Stimulated activated effector memory CD8-positive, alpha-beta T cell treated with anti-CD3 and anti-CD28 coated beads, Interleukin-12 subunit alpha, Interleukin-12 subunit beta, amount 100 ng/mL, for 72 hours (primary cell): Measurements from ENCODE around the gene LIFR.
"Not testable (repeated sequence)": the region's sequence is repeated elsewhere in the genome, so short reads cannot be mapped to it uniquely, and the experiment has no call there.

Experiments
- ATAC-seq: fragments of 150-1000 bp; cut with Tn5 transposase; 2 replicates; pipeline ENCODE4 v1.10.0; 2021
- DNase-seq, 2 donors: peaks; one replicate each; pipeline ENCODE4 v3.0.0; 2021 to 2022; ENCODE audit warnings: low spot score in 2 of 2
- H3K27ac Mint-ChIP-seq: one replicate; pipeline ENCODE4 v1.8.0; 2022; ENCODE audit warnings: mild to moderate bottlenecking, mixed read lengths
- H3K36me3 Mint-ChIP-seq: one replicate; pipeline ENCODE4 v1.8.0; 2022; ENCODE audit warnings: mild to moderate bottlenecking, mixed read lengths
- H3K4me1 Mint-ChIP-seq: one replicate; pipeline ENCODE4 v1.8.0; 2022; ENCODE audit warnings: mixed read lengths
- H3K4me3 Mint-ChIP-seq: one replicate; pipeline ENCODE4 v1.8.0; 2022; ENCODE audit warnings: mild to moderate bottlenecking, mixed read lengths
- H3K9me3 Mint-ChIP-seq: one replicate; pipeline ENCODE4 v1.8.0; 2022; ENCODE audit warnings: mixed read lengths

Gene LIFR

GRCh38 chr5:38527475-38527874 is 29.0 kb downstream of the LIFR start:
- DNase-seq (no peak), ATAC-seq (no peak)
- no peaks in the 10 kb centered on the region for H3K4me1 Mint-ChIP-seq
- H3K36me3 Mint-ChIP-seq, result no peaks in the 10 kb centered on the region
- no peaks in the 10 kb centered on the region for H3K9me3 Mint-ChIP-seq
- no peak overlapping the region for H3K4me3 Mint-ChIP-seq
- no peak overlapping the region for H3K27ac Mint-ChIP-seq

GRCh38 chr5:38524022-38524421 is 32.4 kb downstream of the LIFR start:
- Mint-ChIP-seq H3K4me3 (no peak overlapping the region), H3K9me3 (no peaks in the 10 kb centered on the region), H3K4me1 (no peaks in the 10 kb centered on the region), H3K36me3 (no peaks in the 10 kb centered on the region), H3K27ac (no peak overlapping the region)
- no peak for ATAC-seq
- no peak for DNase-seq

- DNase-seq, result no peak
- Mint-ChIP-seq H3K36me3 (no peaks in the 10 kb centered on the region), H3K4me3 (no peak overlapping the region), H3K4me1 (no peaks in the 10 kb centered on the region), H3K9me3 (no peaks in the 10 kb centered on the region), H3K27ac (no peak overlapping the region)
- no peak for ATAC-seq
Measured at GRCh38 chr5:38519476-38519875, 37.0 kb downstream of the LIFR start.

- Mint-ChIP-seq H3K4me3 (no peak overlapping the region), H3K27ac (no peak overlapping the region), H3K36me3 (no peaks in the 10 kb centered on the region), H3K4me1 (no peaks in the 10 kb centered on the region), H3K9me3 (no peaks in the 10 kb centered on the region)
- DNase-seq (no peak), ATAC-seq (no peak)
Measured at GRCh38 chr5:38518341-38518740, 38.1 kb downstream of the LIFR start.

- not testable (repeated sequence) for H3K4me3 Mint-ChIP-seq, H3K9me3 Mint-ChIP-seq, H3K4me1 Mint-ChIP-seq, ATAC-seq, H3K27ac Mint-ChIP-seq, DNase-seq, H3K36me3 Mint-ChIP-seq
Measured at GRCh38 chr5:38516649-38517048, 39.8 kb downstream of the LIFR start.

- Mint-ChIP-seq H3K9me3 (no peaks in the 10 kb centered on the region), H3K4me3 (no peak overlapping the region), H3K36me3 (no peaks in the 10 kb centered on the region), H3K27ac (no peak overlapping the region), H3K4me1 (no peaks in the 10 kb centered on the region)
- no peak for ATAC-seq
- no peak for DNase-seq
Measured at GRCh38 chr5:38515646-38516045, 40.8 kb downstream of the LIFR start.

GRCh38 chr5:38515092-38515491 is 41.4 kb downstream of the LIFR start:
- Mint-ChIP-seq H3K36me3 (no peaks in the 10 kb centered on the region), H3K27ac (no peak overlapping the region), H3K4me3 (no peak overlapping the region), H3K4me1 (no peaks in the 10 kb centered on the region), H3K9me3 (no peaks in the 10 kb centered on the region)
- no peak for ATAC-seq
- DNase-seq, result no peak

GRCh38 chr5:38509185-38509584 is 47.3 kb downstream of the LIFR start:
- ATAC-seq (no peak), DNase-seq (no peak)
- Mint-ChIP-seq H3K27ac (no peak overlapping the region), H3K4me1 (no peaks in the 10 kb centered on the region), H3K9me3 (no peaks in the 10 kb centered on the region), H3K4me3 (no peak overlapping the region), H3K36me3 (no peaks in the 10 kb centered on the region)

- ATAC-seq (no peak), DNase-seq (no peak)
- Mint-ChIP-seq H3K27ac (no peak overlapping the region), H3K9me3 (no peaks in the 10 kb centered on the region), H3K4me3 (no peak overlapping the region), H3K36me3 (no peaks in the 10 kb centered on the region), H3K4me1 (no peaks in the 10 kb centered on the region)
Measured at GRCh38 chr5:38506302-38506701, 50.1 kb downstream of the LIFR start.

GRCh38 chr5:38500573-38501260 is 55.7 kb downstream of the LIFR start:
- H3K4me3 Mint-ChIP-seq, result no peak overlapping the region

GRCh38 chr5:38497946-38498345 is 58.5 kb downstream of the LIFR start:
- Mint-ChIP-seq H3K4me3 (no peak overlapping the region), H3K4me1 (no peaks in the 10 kb centered on the region), H3K36me3 (no peaks in the 10 kb centered on the region), H3K27ac (no peak overlapping the region), H3K9me3 (no peaks in the 10 kb centered on the region)
- no peak for DNase-seq
- ATAC-seq, result no peak

More at GRCh38 chr5:38500573-38501260, 55.7 kb downstream of the LIFR start:
- no peaks in the 10 kb centered on the region for H3K9me3 Mint-ChIP-seq
- no peaks in the 10 kb centered on the region for H3K36me3 Mint-ChIP-seq
- DNase-seq, result no peak
- no peak for ATAC-seq
- H3K27ac Mint-ChIP-seq, result no peak overlapping the region
- no peaks in the 10 kb centered on the region for H3K4me1 Mint-ChIP-seq

- DNase-seq (no peak), ATAC-seq (no peak)
- Mint-ChIP-seq H3K4me1 (no peaks in the 10 kb centered on the region), H3K9me3 (no peaks in the 10 kb centered on the region), H3K4me3 (no peak overlapping the region), H3K36me3 (no peaks in the 10 kb centered on the region), H3K27ac (no peak overlapping the region)
Measured at GRCh38 chr5:38494763-38495162, 61.7 kb downstream of the LIFR start.

GRCh38 chr5:38494175-38494574 is 62.3 kb downstream of the LIFR start:
- no peak for ATAC-seq
- no peak overlapping the region for H3K4me3 Mint-ChIP-seq
- H3K36me3 Mint-ChIP-seq, result no peaks in the 10 kb centered on the region
- no peak overlapping the region for H3K27ac Mint-ChIP-seq
- H3K9me3 Mint-ChIP-seq, result no peaks in the 10 kb centered on the region
- no peaks in the 10 kb centered on the region for H3K4me1 Mint-ChIP-seq
- DNase-seq, result no peak

GRCh38 chr5:38483805-38484398 is 72.5 kb downstream of the LIFR start:
- peaks cover 4% of the 10 kb centered on the region for H3K4me1 Mint-ChIP-seq
- no peak for DNase-seq
- no peak overlapping the region for H3K27ac Mint-ChIP-seq
- H3K36me3 Mint-ChIP-seq, result no peaks in the 10 kb centered on the region
- H3K9me3 Mint-ChIP-seq, result no peaks in the 10 kb centered on the region
- no peak overlapping the region for H3K4me3 Mint-ChIP-seq
- ATAC-seq, result no peak

- no peak for DNase-seq
- ATAC-seq, result no peak
- Mint-ChIP-seq H3K4me1 (peaks cover 4% of the 10 kb centered on the region), H3K9me3 (no peaks in the 10 kb centered on the region), H3K36me3 (no peaks in the 10 kb centered on the region), H3K4me3 (no peak overlapping the region), H3K27ac (no peak overlapping the region)
Measured at GRCh38 chr5:38479315-38479904, 77.0 kb downstream of the LIFR start.

GRCh38 chr5:38478878-38479277 is 77.6 kb downstream of the LIFR start:
- H3K4me1 Mint-ChIP-seq, result peaks cover under 1% of the 10 kb centered on the region
- H3K27ac Mint-ChIP-seq, result no peak overlapping the region
- no peaks in the 10 kb centered on the region for H3K36me3 Mint-ChIP-seq
- DNase-seq (no peak), ATAC-seq (no peak)
- H3K4me3 Mint-ChIP-seq, result no peak overlapping the region
- H3K9me3 Mint-ChIP-seq, result no peaks in the 10 kb centered on the region
